ENCODE data around the gene G3BP2. TPM values are rescaled to one million over a fixed set of nuclear protein-coding genes. Genes with fewer than 3 reads are reported as not detected.
A peak's percentile ranks its signal among the peaks of the same experiment; 100 is the strongest.

The G3BP2 gene
- total RNA-seq, 4 donors from 2014 or later, result 123 to 226 (median 132) TPM

GRCh38 chr4:75715105-75715799, 42.0 kb upstream of the G3BP2 start:
- in situ Hi-C loops (cut with MboI; ENCODE audit: low sequenced_read_pairs in 4 of 4) (no loop called here), intact Hi-C loops (cut with DNase I; ENCODE audit: low total_unique reads) (no loop called here)
- TF ChIP-seq CTCF (IDR thresholded peaks at IDR 0.05 in 4 of 5, conservative IDR thresholded peaks at IDR 0.05 in 1 of 5) (no peak), POLR2A (IDR thresholded peaks at IDR 0.05) (no peak)
- H3K4me1 ChIP-seq, result peaks cover 25 to 33% of the 10 kb centered on the region in 2 donors
- H3K36me3 ChIP-seq, result peaks cover 0 to 10% of the 10 kb centered on the region in 2 donors
- H3K4me3 ChIP-seq, result no peak overlapping the region
- H3K27ac ChIP-seq, result peak overlapping the region; percentile 73 to 86 (median 78)
- ATAC-seq, result peak in 1 of 2 donors; percentile 52
- no peaks in the 10 kb centered on the region for H3K9me3 ChIP-seq
- H3K27me3 ChIP-seq, result no peaks in the 10 kb centered on the region
- no peak for DNase-seq

GRCh38 chr4:75714704-75715103, 41.5 kb upstream of the G3BP2 start:
- TF ChIP-seq POLR2A (IDR thresholded peaks at IDR 0.05) (no peak), CTCF (IDR thresholded peaks at IDR 0.05 in 4 of 5, conservative IDR thresholded peaks at IDR 0.05 in 1 of 5) (no peak)
- Histone ChIP-seq H3K27me3 (no peaks in the 10 kb centered on the region), H3K4me3 (no peak overlapping the region), H3K27ac (peak overlapping the region; percentile 73 to 86 (median 78)), H3K4me1 (peaks cover 27 to 33% of the 10 kb centered on the region in 2 donors), H3K9me3 (no peaks in the 10 kb centered on the region), H3K36me3 (peaks cover 0 to 10% of the 10 kb centered on the region in 2 donors)
- DNase-seq, result no peak
- intact Hi-C loops (cut with DNase I; ENCODE audit: low total_unique reads) (no loop called here), in situ Hi-C loops (cut with MboI; ENCODE audit: low sequenced_read_pairs in 4 of 4) (no loop called here)
- ATAC-seq, result no peak

GRCh38 chr4:75714011-75714410, 40.8 kb upstream of the G3BP2 start:
- Histone ChIP-seq H3K4me3 (no peak overlapping the region), H3K36me3 (peaks cover 0 to 10% of the 10 kb centered on the region in 2 donors), H3K27ac (peak overlapping the region; percentile 73 to 86 (median 78)), H3K9me3 (no peaks in the 10 kb centered on the region), H3K4me1 (peaks cover 27 to 33% of the 10 kb centered on the region in 2 donors), H3K27me3 (no peaks in the 10 kb centered on the region)
- intact Hi-C loops (cut with DNase I; ENCODE audit: low total_unique reads), result no loop called here
- in situ Hi-C loops (cut with MboI; ENCODE audit: low sequenced_read_pairs in 4 of 4), result no loop called here
- ATAC-seq (no peak), DNase-seq (no peak)
- TF ChIP-seq POLR2A (IDR thresholded peaks at IDR 0.05) (no peak), CTCF (IDR thresholded peaks at IDR 0.05 in 4 of 5, conservative IDR thresholded peaks at IDR 0.05 in 1 of 5) (no peak)

GRCh38 chr4:75710246-75710645, 37.0 kb upstream of the G3BP2 start:
- H3K4me1 ChIP-seq, result peaks cover 14 to 16% of the 10 kb centered on the region in 2 donors
- DNase-seq (no peak), ATAC-seq (no peak)
- H3K36me3 ChIP-seq, result peaks cover 0 to 7% of the 10 kb centered on the region in 2 donors
- H3K9me3 ChIP-seq, result no peaks in the 10 kb centered on the region
- H3K4me3 ChIP-seq, result no peak overlapping the region
- TF ChIP-seq POLR2A (IDR thresholded peaks at IDR 0.05) (no peak), CTCF (IDR thresholded peaks at IDR 0.05 in 4 of 5, conservative IDR thresholded peaks at IDR 0.05 in 1 of 5) (no peak)
- intact Hi-C loops (cut with DNase I; ENCODE audit: low total_unique reads), result no loop called here
- no peaks in the 10 kb centered on the region for H3K27me3 ChIP-seq
- H3K27ac ChIP-seq, result peak overlapping the region; percentile 25 to 38 (median 34)
- in situ Hi-C loops (cut with MboI; ENCODE audit: low sequenced_read_pairs in 4 of 4), result no loop called here

Data from gastrocnemius medialis (tissue), 4 donors.